ENCODE results near the gene ANKLE1.

The ANKLE1 gene

GRCh38 chr19:17243830-17244617 lies 37.7 kb upstream of the ANKLE1 start (continued):
- TF ChIP-seq ZNF530 (tag by site-specific recombination; IDR thresholded peaks at IDR 0.05; ENCODE audit: low read depth), result no peak
- TF ChIP-seq PATZ1 (tag by site-specific recombination; IDR thresholded peaks at IDR 0.05), result no peak; the same call in 1 of the 2 replicates
- TF ChIP-seq ZNF133 (tag by site-specific recombination; IDR thresholded peaks at IDR 0.05), result no peak

GRCh38 chr19:17244618-17245534 lies 36.8 kb upstream of the ANKLE1 start:
- POLR2A ChIA-PET, result interaction anchor here (1.0 to 6.8 kb wide), 5 partner anchors 10 to 30 kb away, joined by 3 to 29 read pairs (median 4); partner anchors contain the start of genes BABAM1, OCEL1 and USE1
- H3K27ac ChIP-seq (ENCODE audit: extremely low read depth, low read depth, low read length), result peak overlapping the region; percentile 82; the same call in 1 of the 2 replicates
- H3K4me1 ChIP-seq (ENCODE audit: control insufficient read depth, insufficient read depth, low read length), result peaks cover 10% of the 10 kb centered on the region
- H3K4me3 ChIP-seq (ENCODE audit: low read depth, low read length), result peak overlapping the region; percentile 76
- CTCF ChIA-PET, result no interaction called here
- no peaks in the 10 kb centered on the region for H3K9me3 ChIP-seq (ENCODE audit: control insufficient read depth, insufficient read depth, low read depth, low read length)
- peaks cover 0 to 15% of the 10 kb centered on the region in 2 experiments; a peak in 1 of 3 replicates for H3K36me3 ChIP-seq (ENCODE audit: control insufficient read depth in 2 of 2, insufficient read depth in 1 of 2, low read length in 2 of 2)
- TF ChIP-seq PRDM10 (tag by site-specific recombination; IDR thresholded peaks at IDR 0.05) (no peak), ZNF76 (tag by site-specific recombination; IDR thresholded peaks at IDR 0.05; ENCODE audit: borderline replicate concordance, low read depth) (0 out of 2 replicates have a peak, but pooled peaks have one; percentile 19), ZBTB7A (tag by site-specific recombination; IDR thresholded peaks at IDR 0.05; ENCODE audit: low read depth) (peak; percentile 81), ZBTB26 (tag by site-specific recombination; optimal IDR thresholded peaks at IDR 0.05) (peak; percentile 71), ZSCAN30 (tag by site-specific recombination; IDR thresholded peaks at IDR 0.05) (0 out of 2 replicates have a peak, but pooled peaks have one; percentile 28), ZNF23 (tag by site-specific recombination; IDR thresholded peaks at IDR 0.05; ENCODE audit: borderline replicate concordance) (no peak), PATZ1 (tag by site-specific recombination; IDR thresholded peaks at IDR 0.05) (peak; percentile 73), ZNF623 (tag by site-specific recombination; IDR thresholded peaks at IDR 0.05) (no peak), ZNF514 (tag by site-specific recombination; IDR thresholded peaks at IDR 0.05) (no peak), ZNF394 (tag by site-specific recombination; IDR thresholded peaks at IDR 0.05; ENCODE audit: borderline replicate concordance) (0 out of 2 replicates have a peak, but pooled peaks have one; percentile 12), BCL11B (tag by site-specific recombination; IDR thresholded peaks at IDR 0.05; ENCODE audit: low read depth) (peak; percentile 72; the same call in 1 of the 2 replicates), ZBTB48 (tag by site-specific recombination; IDR thresholded peaks at IDR 0.05) (peak; percentile 26; the same call in 1 of the 2 replicates), ZBTB10 (tag by site-specific recombination; IDR thresholded peaks at IDR 0.05) (peak; percentile 75), ZNF24 (tag by site-specific recombination; IDR thresholded peaks at IDR 0.05) (0 out of 2 replicates have a peak, but pooled peaks have one; percentile 30), GLIS2 (tag by site-specific recombination; IDR thresholded peaks at IDR 0.05) (0 out of 2 replicates have a peak, but pooled peaks have one; percentile 8)

Data from HEK293 (cell line).